Kidney epithelial cell (primary cell): ENCODE measurements around the gene PAPPA2. TPM values are rescaled to one million over a fixed set of nuclear protein-coding genes. Genes with fewer than 3 reads are reported as not detected.

Experiments
- DNase-seq: peaks from one replicate; pipeline ENCODE4 v3.0.0-alpha.2; 2010; ENCODE audit warnings: low read depth
- H3K27me3 ChIP-seq: 2 replicates; pipeline ENCODE4 v1.6.0; 2011; ENCODE audit warnings: low read length; ENCODE audit not compliant: control insufficient read depth, insufficient read depth
- H3K36me3 ChIP-seq: 2 replicates; pipeline ENCODE4 v1.5.1; 2011; ENCODE audit warnings: low read length; ENCODE audit not compliant: control insufficient read depth, insufficient read depth
- H3K4me3 ChIP-seq: 2 replicates; pipeline ENCODE4 v1.5.1; 2011; ENCODE audit warnings: low read depth, mild to moderate bottlenecking, control low read depth, low read length
- total RNA-seq: library from RNA; depleted of rRNA; stranded (reverse); fragments of >200 nt; gene quantifications from 2 replicates; pipeline ENCODE4 v1.2.3, GENCODE V29; 2015
- TF ChIP-seq, protein P1 (sequence below): IDR thresholded peaks from 2 replicates; pipeline ENCODE4 v1.5.1; 2011; ENCODE audit warnings: mild to moderate bottlenecking, moderate library complexity, low read length, control low read depth, inconsistent platforms; ENCODE audit not compliant: insufficient read depth, poor library complexity, severe bottlenecking

PAPPA2 gene
- total RNA-seq, 1 donor from 2014 or later = 6.9 TPM

GRCh38 chr1:176529395-176530090 is 66.6 kb downstream of the PAPPA2 start:
- no peak overlapping the region for H3K4me3 ChIP-seq
- TF ChIP-seq, protein P1, sequence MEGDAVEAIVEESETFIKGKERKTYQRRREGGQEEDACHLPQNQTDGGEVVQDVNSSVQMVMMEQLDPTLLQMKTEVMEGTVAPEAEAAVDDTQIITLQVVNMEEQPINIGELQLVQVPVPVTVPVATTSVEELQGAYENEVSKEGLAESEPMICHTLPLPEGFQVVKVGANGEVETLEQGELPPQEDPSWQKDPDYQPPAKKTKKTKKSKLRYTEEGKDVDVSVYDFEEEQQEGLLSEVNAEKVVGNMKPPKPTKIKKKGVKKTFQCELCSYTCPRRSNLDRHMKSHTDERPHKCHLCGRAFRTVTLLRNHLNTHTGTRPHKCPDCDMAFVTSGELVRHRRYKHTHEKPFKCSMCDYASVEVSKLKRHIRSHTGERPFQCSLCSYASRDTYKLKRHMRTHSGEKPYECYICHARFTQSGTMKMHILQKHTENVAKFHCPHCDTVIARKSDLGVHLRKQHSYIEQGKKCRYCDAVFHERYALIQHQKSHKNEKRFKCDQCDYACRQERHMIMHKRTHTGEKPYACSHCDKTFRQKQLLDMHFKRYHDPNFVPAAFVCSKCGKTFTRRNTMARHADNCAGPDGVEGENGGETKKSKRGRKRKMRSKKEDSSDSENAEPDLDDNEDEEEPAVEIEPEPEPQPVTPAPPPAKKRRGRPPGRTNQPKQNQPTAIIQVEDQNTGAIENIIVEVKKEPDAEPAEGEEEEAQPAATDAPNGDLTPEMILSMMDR = no peak
- no peaks in the 10 kb centered on the region for H3K27me3 ChIP-seq
- DNase-seq = no peak
- H3K36me3 ChIP-seq = no peaks in the 10 kb centered on the region

- H3K27me3 ChIP-seq = no peaks in the 10 kb centered on the region
- H3K4me3 ChIP-seq = no peak overlapping the region
- TF ChIP-seq, protein P1 = no peak
- H3K36me3 ChIP-seq = no peaks in the 10 kb centered on the region
- DNase-seq = no peak
Measured at GRCh38 chr1:176531036-176531435, 68.1 kb downstream of the PAPPA2 start.

- Histone ChIP-seq H3K4me3 (no peak overlapping the region), H3K36me3 (no peaks in the 10 kb centered on the region), H3K27me3 (no peaks in the 10 kb centered on the region)
- TF ChIP-seq, protein P1 = no peak
- no peak for DNase-seq
Measured at GRCh38 chr1:176531921-176532897, 69.2 kb downstream of the PAPPA2 start.

DNA sequence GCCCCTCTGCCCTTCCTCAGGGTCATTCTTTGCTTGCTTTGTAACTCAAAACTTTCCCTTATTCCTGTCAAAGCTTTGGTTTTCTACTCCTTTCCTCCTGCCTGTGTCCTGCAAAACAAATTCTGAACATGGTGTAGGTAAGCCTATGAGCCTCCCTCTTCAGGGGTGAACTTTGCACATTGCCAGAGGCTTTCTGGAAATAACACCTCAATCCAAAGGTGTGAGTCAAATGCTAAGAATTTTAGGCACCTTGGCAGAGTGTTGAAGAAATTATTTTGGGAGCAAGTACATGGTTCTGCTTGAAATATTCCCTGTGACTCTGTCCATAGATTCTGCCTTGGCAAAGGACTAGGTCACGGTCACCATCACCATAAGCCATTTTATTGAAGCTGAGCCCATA is 70.0 kb downstream of the PAPPA2 start:
- H3K4me3 ChIP-seq = no peak overlapping the region
- DNase-seq = no peak
- no peaks in the 10 kb centered on the region for H3K36me3 ChIP-seq
- no peaks in the 10 kb centered on the region for H3K27me3 ChIP-seq
- TF ChIP-seq, protein P1 = no peak

- DNase-seq = no peak
- Histone ChIP-seq H3K27me3 (no peaks in the 10 kb centered on the region), H3K4me3 (no peak overlapping the region), H3K36me3 (no peaks in the 10 kb centered on the region)
- TF ChIP-seq, protein P1 = no peak
Measured at GRCh38 chr1:176536588-176536987, 73.6 kb downstream of the PAPPA2 start.
